Adrenal gland (tissue), 12 donors: ENCODE data around the gene TBCK. TPM values are rescaled to one million over a fixed set of nuclear protein-coding genes. Genes with fewer than 3 reads are reported as not detected.

Source experiments
- DNase-seq, 7 donors: peaks; one replicate each; pipeline ENCODE4 v3.0.0-alpha.2; 2019 to 2020
- H3K27ac ChIP-seq, 5 donors: fragments of 200-600 bp; sonication (generic) in 4 of 5; 1 replicate in 3 of 5; 2 replicates in 2 of 5; pipeline versions ENCODE4 v1.5.1 to v1.8.0; 2016 to 2020; ENCODE audit warnings: mild to moderate bottlenecking in 1 of 5
- H3K27me3 ChIP-seq: fragments of 200-600 bp; 2 replicates; pipeline ENCODE4 v1.8.0; 2021
- H3K36me3 ChIP-seq, 2 donors: fragments of 200-600 bp; replicated peaks in 1 of 2; 1 replicate in 1 of 2; 2 replicates in 1 of 2; pipeline versions ENCODE4 v1.5.1 to v1.8.0; 2018 to 2022
- H3K4me1 ChIP-seq, 2 donors: fragments of 200-600 bp; replicated peaks in 1 of 2; 1 replicate in 1 of 2; 2 replicates in 1 of 2; pipeline versions ENCODE4 v1.5.1 to v1.8.0; 2018 to 2021
- H3K4me3 ChIP-seq, 4 donors: fragments of 200-600 bp; sonication (generic) in 3 of 4; one replicate each; pipeline ENCODE4 v1.5.1; 2016 to 2018
- H3K9me3 ChIP-seq, 3 donors: fragments of 200-600 bp; sonication (generic) in 1 of 3; replicated peaks in 1 of 3; 1 replicate in 2 of 3; 2 replicates in 1 of 3; pipeline versions ENCODE4 v1.5.1 to v1.8.0; 2016 to 2021
- CTCF ChIP-seq, 6 experiments: fragments of 450-650 bp in 4 of 6; fragments of 200-600 bp in 2 of 6; sonication (generic) in 1 of 6; IDR thresholded peaks; 1 replicate in 5 of 6; 2 replicates in 1 of 6; pipeline versions ENCODE4 v1.5.1 to v1.8.0; 2016 to 2021; ENCODE audit warnings: antibody characterized with exemption in 6 of 6, mild to moderate bottlenecking in 2 of 6, moderate library complexity in 1 of 6
- POLR2A ChIP-seq, 2 donors: fragments of 450-650 bp; IDR thresholded peaks; one replicate each; pipeline ENCODE4 v1.6.1; 2017; ENCODE audit warnings: antibody characterized with exemption in 2 of 2, mild to moderate bottlenecking in 2 of 2, moderate library complexity in 1 of 2
- WGBS, 4 donors: extraction: QIAGEN DNeasy Blood & Tissue Kit in 2 of 4; methylation state at CpG; one replicate each; pipeline versions ENCODE4 v1.1.5 to v1.1.7; 2013 to 2017; 5-methylcytosine and 5-hydroxymethylcytosine counted together
- intact Hi-C, 2 donors: fragments of 100-400 bp; cut with DNase I; formaldehyde crosslinking; loops; one replicate each; pipeline versions ENCODE4 v1.14.1 to v1.15.0; 2022 to 2023
- polyA plus RNA-seq, 3 donors: library from polyadenylated mRNA; stranded (reverse); fragments of 200-250 nt in 2 of 3; fragments of 350-450 nt in 1 of 3; fragmentation: Illumina TruSeq in 1 of 3; extraction: RNeasy Lipid Tissue Mini Kit (QIAGEN cat#74804) in 1 of 3; gene quantifications; one replicate each; pipeline ENCODE4 v1.2.3, GENCODE V29; 2013 to 2014
- total RNA-seq, 9 donors: library from RNA; depleted of rRNA in 4 of 9; stranded (reverse); fragments of >200 nt in 4 of 9; fragments of 120-200 nt in 1 of 9; fragmentation: NEBNext Ultra II Directional in 1 of 9; extraction: Animal tissue kit (Norgen Biotek cat#: 25700) in 1 of 9; gene quantifications; one replicate each; pipeline versions ENCODE4 v1.1.0 to v1.2.4, GENCODE V29; 2013 to 2023
- donor health status: healthy with polysubstance abuse.
- donor health status: Bipolar disorder and iron deficiency.
- donor health status: DM: yes; HTN: yes; CAD: no.
- donor health status: DM: no; HTN: no; CAD: no.
- donor health status: DM: no; HTN: no; CAD: no.
- donor health status: DM: yes; HTN: yes; CAD: no.

The TBCK gene
- total and polyA plus RNA-seq, 12 donors = 12.6 to 76.3 (median 39.8) TPM

DNA sequence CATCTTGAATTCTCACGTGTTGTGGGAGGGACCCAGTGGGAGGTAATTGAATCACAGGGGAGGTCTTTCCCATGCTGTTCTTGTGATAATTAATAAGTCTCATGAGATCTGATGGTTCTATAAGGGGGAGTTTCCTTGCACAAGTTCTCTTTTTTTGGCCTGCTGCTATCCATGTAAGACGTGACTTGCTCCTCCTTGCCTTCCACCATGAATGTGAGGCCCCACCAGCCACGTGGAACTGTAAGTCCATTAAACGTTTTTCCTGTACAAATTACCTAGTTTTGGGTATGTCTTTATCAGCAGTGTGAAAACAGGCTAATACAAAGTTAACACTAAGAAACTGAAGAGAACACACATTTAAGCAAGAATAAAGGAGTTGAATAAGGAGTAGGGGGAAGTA is 16.0 kb downstream of the TBCK start:
- WGBS, 4 donors = 84 to 93% (median 90%) methylated on average over 4 of the region's 4 CpGs
- Histone ChIP-seq H3K4me1 (no peaks in the 10 kb centered on the region), H3K36me3 (no peaks in the 10 kb centered on the region), H3K9me3 (no peaks in the 10 kb centered on the region), H3K27ac (no peak overlapping the region), H3K4me3 (no peak overlapping the region), H3K27me3 (no peaks in the 10 kb centered on the region)
- TF ChIP-seq POLR2A (IDR thresholded peaks at IDR 0.05) (no peak), CTCF (IDR thresholded peaks at IDR 0.05) (no peak)
- intact Hi-C loops = no loop called here
- DNase-seq = no peak

DNA sequence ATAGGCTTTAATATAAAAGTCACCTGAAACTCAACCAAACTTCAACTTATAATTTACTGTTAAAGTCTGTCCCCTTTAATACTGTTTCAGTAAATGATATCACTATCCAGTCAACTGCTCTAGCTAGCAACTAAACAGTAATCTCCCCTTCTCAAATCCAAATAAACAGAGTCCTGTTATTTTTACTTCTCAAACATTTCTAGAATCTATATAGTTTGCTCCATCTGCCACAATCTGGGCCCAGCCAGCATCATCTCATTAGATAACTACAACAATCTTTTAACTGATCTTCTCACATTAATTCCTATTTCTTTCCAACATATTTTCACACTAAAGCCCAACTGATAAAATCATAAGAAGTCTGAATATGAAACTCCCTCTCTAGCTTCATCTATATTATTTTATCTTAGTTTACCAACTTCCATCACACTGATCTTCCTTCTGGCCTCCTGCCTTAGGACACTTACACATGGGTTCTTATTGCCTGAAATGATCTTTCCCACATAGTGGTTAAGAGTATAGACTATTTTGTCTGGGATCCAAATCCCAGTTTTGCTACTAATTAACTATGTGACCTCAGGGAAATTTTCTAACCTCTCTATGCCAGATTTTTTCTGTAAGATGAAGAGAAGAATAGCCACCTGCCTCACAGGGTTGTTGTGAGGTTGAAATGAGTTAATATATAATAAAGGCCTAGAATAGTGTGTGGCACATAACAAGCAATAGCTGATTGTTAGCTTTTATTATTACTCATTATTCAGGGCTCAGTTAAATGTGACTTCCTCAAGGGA is 18.6 kb downstream of the TBCK start:
- intact Hi-C loops = no loop called here
- Histone ChIP-seq H3K27me3 (no peaks in the 10 kb centered on the region), H3K4me1 (no peaks in the 10 kb centered on the region), H3K4me3 (no peak overlapping the region), H3K36me3 (peaks cover 0 to 16% of the 10 kb centered on the region in 2 donors), H3K9me3 (no peaks in the 10 kb centered on the region), H3K27ac (no peak overlapping the region)
- TF ChIP-seq POLR2A (IDR thresholded peaks at IDR 0.05) = no peak
- no peak for TF ChIP-seq CTCF (IDR thresholded peaks at IDR 0.05)
- DNase-seq = no peak

DNA sequence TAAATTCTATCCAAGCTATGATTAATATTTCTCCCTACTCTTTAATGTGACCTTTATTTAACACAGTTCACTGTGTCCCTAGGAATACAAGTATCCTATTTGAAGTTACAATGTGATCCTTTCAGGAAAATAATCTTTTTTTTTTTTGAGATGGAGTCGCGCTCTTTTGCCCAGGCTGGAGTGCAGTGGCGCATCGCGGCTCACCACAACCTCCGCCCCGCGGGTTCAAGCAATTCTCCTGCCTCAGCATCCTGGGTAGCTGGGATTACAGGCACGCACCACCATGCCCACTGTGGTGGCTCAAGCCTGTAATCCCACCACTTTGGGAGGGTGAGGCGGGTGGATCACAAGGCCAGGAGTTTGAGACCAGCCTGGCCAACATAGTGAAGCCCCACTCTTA is 21.9 kb downstream of the TBCK start:
- intact Hi-C loops = no loop called here
- no peaks in the 10 kb centered on the region for H3K9me3 ChIP-seq
- no peaks in the 10 kb centered on the region for H3K27me3 ChIP-seq
- whole genome bisulfite sequencing, 4 donors = 95 to 99% (median 99%) methylated on average over 10 of the region's 10 CpGs
- H3K36me3 ChIP-seq = peaks cover 0 to 16% of the 10 kb centered on the region in 2 donors
- no peak overlapping the region for H3K27ac ChIP-seq
- H3K4me3 ChIP-seq = no peak overlapping the region
- no peak for DNase-seq
- TF ChIP-seq CTCF (IDR thresholded peaks at IDR 0.05) (no peak), POLR2A (IDR thresholded peaks at IDR 0.05) (no peak)
- no peaks in the 10 kb centered on the region for H3K4me1 ChIP-seq

DNA sequence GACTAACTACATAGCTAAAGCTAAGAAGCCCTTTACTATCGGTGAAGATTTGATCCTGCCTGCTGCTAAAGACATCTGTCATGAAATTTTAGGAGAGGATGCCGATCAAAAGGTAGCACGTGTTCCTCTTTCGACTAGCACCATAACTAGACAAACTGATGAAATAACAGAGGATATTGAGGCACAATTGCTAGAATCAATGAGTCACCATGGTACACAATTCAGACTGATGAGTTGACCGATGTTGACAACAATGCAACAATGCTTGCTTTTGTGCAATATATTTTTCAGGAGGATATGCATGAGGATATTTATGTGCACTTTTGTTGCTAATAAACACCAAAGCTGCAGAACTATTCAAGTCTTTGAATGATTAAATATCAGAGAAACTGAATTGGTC is 24.3 kb downstream of the TBCK start:
- 90 to 99% (median 96%) methylated on average over 5 of the region's 5 CpGs for WGBS, 4 donors
- DNase-seq = no peak
- H3K4me3 ChIP-seq = no peak overlapping the region
- peaks cover 0 to 16% of the 10 kb centered on the region in 2 donors for H3K36me3 ChIP-seq
- no peak for TF ChIP-seq CTCF (IDR thresholded peaks at IDR 0.05)
- TF ChIP-seq POLR2A (IDR thresholded peaks at IDR 0.05) = no peak
- H3K27ac ChIP-seq = no peak overlapping the region
- no peaks in the 10 kb centered on the region for H3K4me1 ChIP-seq
- no peaks in the 10 kb centered on the region for H3K27me3 ChIP-seq
- no peaks in the 10 kb centered on the region for H3K9me3 ChIP-seq
- intact Hi-C loops = no loop called here
